Panc1 (cell line): Measurements from ENCODE around the gene MAB21L3.

ENCODE experiments used
- REST ChIP-seq, 2 experiments: IDR thresholded peaks; 2 replicates each; pipeline ENCODE4 v1.6.1; 2011 to 2012; ENCODE audit warnings: low read depth in 2 of 2, control low read depth in 1 of 2, low read length in 1 of 2, mild to moderate bottlenecking in 1 of 2, moderate library complexity in 1 of 2; ENCODE audit not compliant: insufficient read depth in 1 of 2
- TF ChIP-seq, protein P1 (sequence below): fragments of 450-650 bp; IDR thresholded peaks from 2 replicates; pipeline ENCODE4 v1.5.1; 2017; ENCODE audit warnings: mild to moderate bottlenecking

DNA sequence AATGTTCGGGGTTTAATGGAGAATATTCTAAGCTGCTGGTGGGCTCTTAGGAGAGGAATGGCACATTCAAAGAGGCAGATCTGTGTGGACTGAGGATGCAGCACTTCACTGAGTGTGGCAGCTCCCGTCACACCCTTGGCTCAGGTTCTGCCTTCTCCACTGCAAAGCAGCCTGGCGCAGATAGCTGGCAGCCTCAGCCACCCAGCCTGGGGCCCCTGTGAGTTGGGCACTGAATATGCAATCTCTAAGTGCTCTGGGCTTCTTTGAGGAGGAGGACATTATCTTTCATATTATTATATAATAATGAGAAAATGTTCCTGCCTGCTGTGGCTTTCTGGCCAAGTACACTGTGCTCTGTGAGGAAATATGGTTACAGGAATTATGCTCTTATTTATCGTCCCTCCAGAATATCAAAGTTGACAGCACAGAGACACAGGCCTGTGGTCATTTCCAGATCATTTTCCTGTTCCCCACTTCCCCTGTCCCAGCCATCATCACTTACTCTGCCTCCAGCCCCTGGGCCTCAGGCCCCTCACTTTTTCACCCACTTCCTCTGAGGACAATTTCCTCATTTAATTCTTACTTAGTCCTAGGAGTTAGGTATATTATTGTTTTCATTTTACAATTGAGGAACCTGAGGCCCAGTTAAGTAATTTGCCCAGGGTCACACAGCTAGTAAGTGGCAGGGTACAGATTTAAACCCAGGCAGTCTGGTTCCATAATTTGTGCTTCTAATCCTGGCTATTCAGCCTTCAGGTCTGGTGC is 53.6 kb downstream of the MAB21L3 start:
- TF ChIP-seq, protein P1, sequence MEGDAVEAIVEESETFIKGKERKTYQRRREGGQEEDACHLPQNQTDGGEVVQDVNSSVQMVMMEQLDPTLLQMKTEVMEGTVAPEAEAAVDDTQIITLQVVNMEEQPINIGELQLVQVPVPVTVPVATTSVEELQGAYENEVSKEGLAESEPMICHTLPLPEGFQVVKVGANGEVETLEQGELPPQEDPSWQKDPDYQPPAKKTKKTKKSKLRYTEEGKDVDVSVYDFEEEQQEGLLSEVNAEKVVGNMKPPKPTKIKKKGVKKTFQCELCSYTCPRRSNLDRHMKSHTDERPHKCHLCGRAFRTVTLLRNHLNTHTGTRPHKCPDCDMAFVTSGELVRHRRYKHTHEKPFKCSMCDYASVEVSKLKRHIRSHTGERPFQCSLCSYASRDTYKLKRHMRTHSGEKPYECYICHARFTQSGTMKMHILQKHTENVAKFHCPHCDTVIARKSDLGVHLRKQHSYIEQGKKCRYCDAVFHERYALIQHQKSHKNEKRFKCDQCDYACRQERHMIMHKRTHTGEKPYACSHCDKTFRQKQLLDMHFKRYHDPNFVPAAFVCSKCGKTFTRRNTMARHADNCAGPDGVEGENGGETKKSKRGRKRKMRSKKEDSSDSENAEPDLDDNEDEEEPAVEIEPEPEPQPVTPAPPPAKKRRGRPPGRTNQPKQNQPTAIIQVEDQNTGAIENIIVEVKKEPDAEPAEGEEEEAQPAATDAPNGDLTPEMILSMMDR = no peak
- TF ChIP-seq REST (IDR thresholded peaks at IDR 0.05; ENCODE audit: insufficient read depth in 1 of 2, low read depth in 2 of 2, low read length in 1 of 2) = no peak
